IMR-90 (cell line): Measurements from ENCODE around the gene DTL. TPM values are rescaled to one million over a fixed set of nuclear protein-coding genes. Genes with fewer than 3 reads are reported as not detected.
A peak's percentile ranks its signal among the peaks of the same experiment; 100 is the strongest.

Experiments
- ATAC-seq: fragments of 200-7000 bp; cut with Tn5 transposase; 2 replicates; pipeline ENCODE4 v1.9.1; 2020; ENCODE audit warnings: low read depth, mild to moderate bottlenecking, moderate library complexity
- BruUV-seq: library from RNA; stranded (reverse); fragments of 400-500 nt; replicated peaks from 2 replicates; lab custom pipeline; 2021; lab: Mats Ljungman, UMichigan
- CTCF ChIA-PET: fragments of 300-600 bp; formaldehyde crosslinking; extraction: SDS; loops from one replicate; lab custom pipeline; 2021; ENCODE audit warnings: antibody characterized with exemption; lab: Yijun Ruan, JAX
- POLR2A ChIA-PET: fragments of 300-600 bp; sonication (Branson Sonifier 250); formaldehyde crosslinking; loops from one replicate; lab custom pipeline; 2022; ENCODE audit warnings: antibody characterized with exemption; ENCODE audit not compliant: unreplicated experiment; lab: Charles Lee
- DNase-seq: peaks from one replicate; pipeline ENCODE4 v3.0.0; 2013
- H2AFZ ChIP-seq: replicated peaks from 2 replicates; pipeline ENCODE3; 2013; ENCODE audit warnings: low read length, mild to moderate bottlenecking; ENCODE audit not compliant: poor library complexity
- H2AK5ac ChIP-seq: 2 replicates; pipeline ENCODE4 v1.6.1; 2013; ENCODE audit warnings: low read depth, low read length, inconsistent platforms
- H2AK9ac ChIP-seq: replicated peaks from 2 replicates; pipeline ENCODE3; 2013; ENCODE audit warnings: mild to moderate bottlenecking, low read depth, low read length, moderate library complexity; ENCODE audit not compliant: poor library complexity
- H2BK120ac ChIP-seq: 2 replicates; pipeline ENCODE4 v1.6.1; 2013; ENCODE audit warnings: low read depth, low read length, inconsistent platforms
- H2BK15ac ChIP-seq: 3 replicates; pipeline ENCODE4 v1.6.1; 2013; ENCODE audit warnings: low read depth, low read length, inconsistent platforms
- H2BK20ac ChIP-seq: 2 replicates; pipeline ENCODE4 v1.6.1; 2013; ENCODE audit warnings: low read depth, mild to moderate bottlenecking, inconsistent platforms, low read length, moderate library complexity
- H2BK5ac ChIP-seq: 2 replicates; pipeline ENCODE4 v1.6.1; 2013; ENCODE audit warnings: mild to moderate bottlenecking, low read depth, low read length, inconsistent platforms; ENCODE audit not compliant: poor library complexity, severe bottlenecking
- H3K14ac ChIP-seq: replicated peaks from 2 replicates; pipeline ENCODE4 v1.6.1; 2013; ENCODE audit warnings: low read depth, low read length, inconsistent platforms
- H3K18ac ChIP-seq: 2 replicates; pipeline ENCODE4 v1.6.1; 2013; ENCODE audit warnings: low read depth, low read length, control low read depth
- H3K23ac ChIP-seq: 2 replicates; pipeline ENCODE4 v1.6.1; 2013; ENCODE audit warnings: low read depth, low read length, inconsistent platforms
- H3K27ac ChIP-seq: 2 replicates; pipeline ENCODE4 v1.5.1; 2013; ENCODE audit warnings: mild to moderate bottlenecking, control low read depth, low read length; ENCODE audit not compliant: insufficient read depth
- H3K27me3 ChIP-seq: 2 replicates; pipeline ENCODE4 v1.6.1; 2013; ENCODE audit warnings: low read length; ENCODE audit not compliant: control insufficient read depth, insufficient read depth
- H3K36me3 ChIP-seq: 2 replicates; pipeline ENCODE4 v1.6.1; 2013; ENCODE audit warnings: low read length, mixed read lengths; ENCODE audit not compliant: control insufficient read depth, insufficient read depth
- H3K4ac ChIP-seq: 2 replicates; pipeline ENCODE4 v1.6.1; 2013; ENCODE audit warnings: low read depth, low read length, inconsistent platforms
- H3K4me1 ChIP-seq: 2 replicates; pipeline ENCODE4 v1.6.1; 2013; ENCODE audit warnings: low read length, mixed read lengths; ENCODE audit not compliant: control insufficient read depth, insufficient read depth
- H3K4me2 ChIP-seq: 2 replicates; pipeline ENCODE4 v1.6.1; 2013; ENCODE audit warnings: low read depth, mild to moderate bottlenecking, control low read depth, low read length, moderate library complexity
- H3K4me3 ChIP-seq: 2 replicates; pipeline ENCODE4 v1.5.1; 2013; ENCODE audit warnings: low read depth, mild to moderate bottlenecking, control low read depth, low read length, moderate library complexity; ENCODE audit not compliant: insufficient read depth
- H3K56ac ChIP-seq: 2 replicates; pipeline ENCODE4 v1.6.1; 2013; ENCODE audit warnings: low read length, inconsistent platforms; ENCODE audit not compliant: insufficient read depth; ENCODE audit errors: extremely low read depth
- H3K79me1 ChIP-seq, 2 experiments: 2 replicates each; pipeline ENCODE4 v1.6.1; 2013; ENCODE audit warnings: low read length in 2 of 2, inconsistent platforms in 1 of 2, low read depth in 1 of 2
- H3K9ac ChIP-seq: 2 replicates; pipeline ENCODE4 v1.6.1; 2013; ENCODE audit warnings: low read depth, low read length, control low read depth
- H3K9me1 ChIP-seq: 2 replicates; pipeline ENCODE4 v1.6.1; 2013; ENCODE audit warnings: low read length, inconsistent platforms; ENCODE audit not compliant: insufficient read depth
- H3K9me3 ChIP-seq: 2 replicates; pipeline ENCODE4 v1.6.1; 2013; ENCODE audit warnings: low read length; ENCODE audit not compliant: control insufficient read depth, insufficient read depth
- H4K20me1 ChIP-seq: 2 replicates; pipeline ENCODE4 v1.6.1; 2013; ENCODE audit warnings: low read length, inconsistent platforms; ENCODE audit not compliant: insufficient read depth
- H4K5ac ChIP-seq: 2 replicates; pipeline ENCODE4 v1.6.1; 2013; ENCODE audit warnings: mild to moderate bottlenecking, low read depth, low read length, control low read depth
- H4K8ac ChIP-seq, 2 experiments: 2 replicates each; pipeline ENCODE4 v1.6.1; 2013; ENCODE audit warnings: low read depth in 2 of 2, low read length in 2 of 2, control low read depth in 1 of 2, inconsistent platforms in 1 of 2
- H4K91ac ChIP-seq: 2 replicates; pipeline ENCODE4 v1.6.1; 2013; ENCODE audit warnings: low read depth, low read length, inconsistent platforms; ENCODE audit not compliant: insufficient read depth
- BHLHE40 ChIP-seq: fragments of 150-350 bp; IDR thresholded peaks from 2 replicates; pipeline ENCODE4 v1.6.1; 2016; ENCODE audit warnings: mild to moderate bottlenecking, low read depth, low read length
- CEBPB ChIP-seq: IDR thresholded peaks from 2 replicates; pipeline ENCODE4 v1.6.1; 2012; ENCODE audit warnings: low read depth, low read length, improper control_type of control experiment
- CHD1 ChIP-seq: IDR thresholded peaks from 2 replicates; pipeline ENCODE4 v1.6.1; 2012; ENCODE audit warnings: low read depth, low read length, improper control_type of control experiment
- CTCF ChIP-seq: conservative IDR thresholded peaks from 2 replicates; pipeline ENCODE4 v1.5.1; 2012; ENCODE audit warnings: mild to moderate bottlenecking, low read depth, low read length, improper control_type of control experiment
- ELK1 ChIP-seq: fragments of 150-350 bp; IDR thresholded peaks from 2 replicates; pipeline ENCODE4 v1.6.1; 2016; ENCODE audit warnings: low read depth, mild to moderate bottlenecking, low read length, moderate library complexity, borderline replicate concordance
- FOS ChIP-seq: fragments of 150-350 bp; IDR thresholded peaks from 2 replicates; pipeline ENCODE4 v1.6.1; 2016; ENCODE audit warnings: low read depth, low read length
- MAFK ChIP-seq: IDR thresholded peaks from 2 replicates; pipeline ENCODE4 v1.6.1; 2012; ENCODE audit warnings: low read depth, low read length, improper control_type of control experiment
- MAZ ChIP-seq: IDR thresholded peaks from 2 replicates; pipeline ENCODE4 v1.6.1; 2012; ENCODE audit warnings: low read depth, mild to moderate bottlenecking, low read length, improper control_type of control experiment, moderate library complexity, borderline replicate concordance
- NFE2L2 ChIP-seq: fragments of 150-350 bp; IDR thresholded peaks from 2 replicates; pipeline ENCODE4 v1.6.1; 2016; ENCODE audit warnings: low read depth, mild to moderate bottlenecking, low read length
- RAD21 ChIP-seq: IDR thresholded peaks from 2 replicates; pipeline ENCODE4 v1.6.1; 2012; ENCODE audit warnings: low read length, improper control_type of control experiment
- RCOR1 ChIP-seq: IDR thresholded peaks from 2 replicates; pipeline ENCODE4 v1.6.1; 2012; ENCODE audit warnings: mild to moderate bottlenecking, low read length, improper control_type of control experiment; ENCODE audit not compliant: insufficient replicate concordance
- RFX5 ChIP-seq: IDR thresholded peaks from 2 replicates; pipeline ENCODE4 v1.8.0; 2012; ENCODE audit warnings: low read depth, mild to moderate bottlenecking, low read length, moderate library complexity
- SMC3 ChIP-seq: fragments of 150-350 bp; IDR thresholded peaks from 2 replicates; pipeline ENCODE4 v1.6.1; 2016; ENCODE audit warnings: low read depth, mild to moderate bottlenecking, antibody characterized with exemption, low read length, moderate library complexity
- USF2 ChIP-seq: fragments of 150-350 bp; IDR thresholded peaks from 2 replicates; pipeline ENCODE4 v1.6.1; 2017; ENCODE audit warnings: mild to moderate bottlenecking, antibody characterized with exemption, low read length, low read depth
- WGBS, 2 experiments: methylation state at CpG; one replicate each; pipeline versions ENCODE4 v1.1.5 to v1.1.7; 2013; ENCODE audit warnings: missing lambda C conversion rate in 2 of 2; ENCODE audit not compliant: insufficient read length in 1 of 2; ENCODE audit errors: extremely low coverage in 2 of 2; 5-methylcytosine and 5-hydroxymethylcytosine counted together
- dilution Hi-C: fragments of 300-500 bp; cut with HindIII; formaldehyde crosslinking; loops from one replicate; pipeline ENCODE4 v1.14.3; 2018; ENCODE audit warnings: low sequenced_read_pairs; ENCODE audit not compliant: unreplicated experiment
- in situ Hi-C: fragments of 300-500 bp; cut with MboI; formaldehyde crosslinking; loops from 3 replicates; pipeline ENCODE4 v1.14.3; 2019; ENCODE audit warnings: low sequenced_read_pairs, inconsistent platforms, mixed read lengths
- intact Hi-C: fragments of 100-400 bp; cut with micrococcal nuclease; formaldehyde crosslinking; loops from 2 replicates; pipeline ENCODE4 v1.10.0; 2022
- polyA plus RNA-seq, 3 experiments: library from polyadenylated mRNA; depleted of rRNA; stranded (reverse); fragments of >200 nt; gene quantifications; 2 replicates each; pipeline ENCODE4 v1.2.3, GENCODE V29; 2012; ENCODE audit warnings: low replicate concordance in 1 of 3
- total RNA-seq: library from RNA; depleted of rRNA; stranded (reverse); fragments of >200 nt; gene quantifications from 2 replicates; pipeline ENCODE4 v1.2.3, GENCODE V29; 2012

DTL gene
- total and polyA plus RNA-seq, 2 of the 4 experiments (the other 2 are of a cell fraction): 11.8 to 19.9 TPM

GRCh38 chr1:212124690-212125582 is 89.4 kb downstream of the DTL start:
- Histone ChIP-seq H3K18ac (no peak overlapping the region), H3K4me1 (no peaks in the 10 kb centered on the region), H3K9me1 (no peaks in the 10 kb centered on the region; the same call in 1 of the 2 replicates), H3K27ac (no peak overlapping the region), H3K9me3 (no peaks in the 10 kb centered on the region), H4K20me1 (no peaks in the 10 kb centered on the region), H3K4ac (no peak overlapping the region), H2AFZ (no peak overlapping the region), H3K27me3 (no peaks in the 10 kb centered on the region), H2BK120ac (no peak overlapping the region), H2BK20ac (no peak overlapping the region), H3K79me1 (no peaks in the 10 kb centered on the region), H4K5ac (no peak overlapping the region), H2BK5ac (no peak overlapping the region), H3K4me3 (no peak overlapping the region), H3K4me2 (no peak overlapping the region), H4K91ac (no peak overlapping the region), H3K23ac (no peak overlapping the region), H2AK9ac (no peak overlapping the region), H3K36me3 (no peaks in the 10 kb centered on the region), H2AK5ac (no peak overlapping the region), H3K9ac (no peak overlapping the region), H3K14ac (no peak overlapping the region), H2BK15ac (no peak overlapping the region), H3K56ac (no peak overlapping the region), H4K8ac (no peak overlapping the region)
- dilution Hi-C loops: no loop called here
- in situ Hi-C loops: no loop called here
- no TSS peak for BruUV-seq
- WGBS, 2 experiments: 63% methylated on average over 3 of the region's 11 CpGs; no CpG with 5 or more reads in 1 of the 2 experiments
- POLR2A ChIA-PET: no interaction called here
- CTCF ChIA-PET: interaction anchor here (0.6 to 1.0 kb wide), 2 partner anchors 20 to 32 kb away, joined by 3 read pairs; no protein-coding TSS in a partner anchor
- intact Hi-C loops: loop anchor here (5.0 kb wide), 1 partner anchor 37 kb away; no protein-coding TSS in a partner anchor
- peak; percentile 40; the same call in 1 of the 2 replicates for ATAC-seq
- peak; percentile 16 for DNase-seq
- TF ChIP-seq BHLHE40 (no peak), CTCF (no peak), RFX5 (no peak), MAFK (no peak), RCOR1 (no peak), ELK1 (no peak), NFE2L2 (no peak), FOS (no peak), RAD21 (no peak), CEBPB (no peak), USF2 (no peak), CHD1 (no peak), MAZ (no peak), SMC3 (no peak)
